HG03135 (cell line): ENCODE results near the gene PRR7.
A peak's percentile ranks its signal among the peaks of the same experiment; 100 is the strongest.

Experiments used
- ATAC-seq: cut with Tn5 transposase; IDR thresholded peaks from one replicate; pipeline ENCODE4 v1.9.1; 2021; ENCODE audit warnings: mild to moderate bottlenecking, moderate library complexity; ENCODE audit not compliant: unreplicated experiment

PRR7 gene

DNA sequence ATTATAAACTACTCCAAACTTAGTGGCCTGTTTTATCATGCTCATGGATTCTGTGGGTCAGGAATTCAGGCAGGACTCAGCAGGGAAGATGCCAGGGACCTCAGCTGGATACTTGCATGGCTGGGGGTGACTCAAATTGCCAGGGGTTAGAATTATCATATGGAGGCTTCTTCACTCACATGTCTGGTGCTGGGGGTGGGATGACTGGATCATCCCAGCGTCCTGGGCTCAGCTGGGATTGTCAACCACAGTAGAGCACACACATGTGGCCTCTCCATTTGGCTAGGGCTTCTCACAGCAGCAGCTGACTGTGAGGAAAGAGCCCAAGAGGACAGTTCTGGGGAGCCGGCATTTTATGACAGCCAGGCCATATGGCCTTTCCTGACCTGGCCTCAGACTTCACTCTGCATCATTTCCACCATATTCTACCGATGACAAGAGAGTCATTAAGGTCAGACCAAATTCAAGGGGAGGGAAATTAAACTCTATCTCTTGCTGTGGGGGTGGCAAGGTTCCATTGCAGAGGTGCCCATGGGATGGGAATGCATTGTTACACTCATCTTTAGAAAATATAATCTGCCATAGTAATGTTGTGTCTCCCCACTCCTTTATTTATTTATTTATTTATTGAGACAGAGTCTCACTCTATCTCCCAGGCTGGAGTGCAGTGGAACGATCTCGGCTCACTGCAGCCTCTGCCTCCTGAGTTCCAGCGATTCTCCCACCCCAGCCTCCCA lies 25.4 kb upstream of the PRR7 start:
- ATAC-seq = no peak

DNA sequence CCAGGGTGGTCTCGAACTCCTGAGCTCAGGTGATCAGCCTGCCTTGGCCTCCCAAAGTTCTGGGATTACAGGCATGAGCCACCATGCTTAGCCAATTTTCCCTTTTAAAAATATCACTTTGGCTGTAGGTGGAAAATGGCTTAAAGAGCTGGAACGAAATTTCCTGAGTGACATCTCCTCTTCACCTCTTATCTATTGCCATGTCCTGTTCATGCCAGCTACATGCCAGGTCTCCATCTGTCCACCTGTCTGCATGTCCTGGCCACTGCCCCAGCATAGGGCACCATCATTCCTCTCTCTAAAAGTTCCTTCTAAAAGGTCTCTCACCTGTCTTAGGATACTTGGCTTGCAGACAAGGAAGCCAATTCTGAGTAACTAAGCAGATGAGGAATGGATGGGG lies 22.9 kb upstream of the PRR7 start:
- ATAC-seq = no peak

GRCh38 chr5:177425196-177425800 lies 21.3 kb upstream of the PRR7 start:
- no peak for ATAC-seq

GRCh38 chr5:177425801-177426565 lies 20.6 kb upstream of the PRR7 start:
- peak; percentile 77 for ATAC-seq

DNA sequence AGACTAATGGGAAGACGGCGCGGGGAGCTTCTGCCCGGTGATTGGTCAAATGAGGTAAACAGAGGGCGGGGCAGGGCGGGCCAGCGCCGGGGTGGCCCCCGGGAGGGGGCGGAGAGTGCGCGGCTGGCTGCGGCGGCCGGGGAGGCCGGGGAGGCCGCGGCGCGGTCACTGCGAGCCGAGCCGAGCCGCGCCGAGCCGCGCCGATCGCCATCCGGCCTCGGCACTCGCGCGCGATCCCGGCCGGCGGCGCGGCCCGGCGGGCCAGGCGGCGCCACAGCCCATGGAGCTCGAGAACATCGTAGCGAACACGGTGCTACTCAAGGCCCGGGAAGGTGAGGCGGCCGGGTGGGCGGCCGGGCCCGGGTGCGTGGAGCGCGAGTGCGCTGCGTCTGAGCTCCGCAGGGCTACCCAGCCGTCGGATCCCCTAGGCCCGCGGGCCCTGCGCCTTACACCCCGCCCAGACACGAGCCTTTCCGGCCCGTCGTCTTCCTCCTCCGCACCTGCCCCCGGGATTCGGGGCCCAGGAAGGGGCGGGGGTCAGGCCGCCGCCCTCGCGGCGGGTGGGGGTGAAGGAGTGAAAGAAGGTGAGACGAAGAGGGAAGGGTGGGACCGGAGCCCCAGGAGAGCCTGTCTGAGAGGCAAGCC lies 19.9 kb upstream of the PRR7 start, which contains the start of gene GRK6:
TSS of gene GRK6 (plus strand) at position 111 of the 645 bp plus-strand sequence. CDS start at position 281, 170 bp downstream.
- ATAC-seq = peak; percentile 6

GRCh38 chr5:177427211-177427822 lies 19.3 kb upstream of the PRR7 start:
- ATAC-seq = no peak

GRCh38 chr5:177427919-177428573 lies 18.6 kb upstream of the PRR7 start:
- ATAC-seq = no peak

DNA sequence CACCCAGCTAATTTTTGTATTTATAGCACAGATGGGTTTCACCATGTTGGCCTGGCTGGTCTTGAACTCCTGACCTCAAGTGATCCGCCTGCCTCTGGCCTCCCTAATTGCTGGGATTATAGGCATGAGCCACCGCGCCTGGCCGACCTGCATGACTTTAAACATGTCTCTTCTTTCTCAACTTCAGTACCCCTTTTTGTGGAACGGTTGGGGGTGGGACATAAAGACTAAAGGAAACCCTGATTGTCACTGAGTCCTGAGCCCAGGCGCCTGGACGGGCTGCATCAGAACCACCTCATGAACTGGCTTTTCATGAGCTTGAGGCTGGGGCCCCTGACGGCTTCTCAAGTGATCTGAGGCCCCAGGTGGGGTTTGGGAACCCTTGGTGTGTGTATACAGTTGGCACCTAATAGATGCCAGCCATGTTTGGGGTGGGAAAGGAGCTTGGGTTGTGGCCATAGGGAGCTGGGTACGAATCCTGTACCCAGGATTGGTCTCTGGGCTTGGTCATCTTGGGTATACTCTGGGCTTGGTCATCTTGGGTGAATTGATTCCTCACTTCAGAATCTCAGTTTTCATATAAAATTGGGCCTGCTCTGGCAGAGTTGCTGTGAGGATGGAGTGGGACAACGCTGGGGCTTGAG lies 17.9 kb upstream of the PRR7 start:
- no peak for ATAC-seq

- no peak for ATAC-seq
These were observed 17.2 kb upstream of the PRR7 start for GRCh38 chr5:177429248-177430040.

DNA sequence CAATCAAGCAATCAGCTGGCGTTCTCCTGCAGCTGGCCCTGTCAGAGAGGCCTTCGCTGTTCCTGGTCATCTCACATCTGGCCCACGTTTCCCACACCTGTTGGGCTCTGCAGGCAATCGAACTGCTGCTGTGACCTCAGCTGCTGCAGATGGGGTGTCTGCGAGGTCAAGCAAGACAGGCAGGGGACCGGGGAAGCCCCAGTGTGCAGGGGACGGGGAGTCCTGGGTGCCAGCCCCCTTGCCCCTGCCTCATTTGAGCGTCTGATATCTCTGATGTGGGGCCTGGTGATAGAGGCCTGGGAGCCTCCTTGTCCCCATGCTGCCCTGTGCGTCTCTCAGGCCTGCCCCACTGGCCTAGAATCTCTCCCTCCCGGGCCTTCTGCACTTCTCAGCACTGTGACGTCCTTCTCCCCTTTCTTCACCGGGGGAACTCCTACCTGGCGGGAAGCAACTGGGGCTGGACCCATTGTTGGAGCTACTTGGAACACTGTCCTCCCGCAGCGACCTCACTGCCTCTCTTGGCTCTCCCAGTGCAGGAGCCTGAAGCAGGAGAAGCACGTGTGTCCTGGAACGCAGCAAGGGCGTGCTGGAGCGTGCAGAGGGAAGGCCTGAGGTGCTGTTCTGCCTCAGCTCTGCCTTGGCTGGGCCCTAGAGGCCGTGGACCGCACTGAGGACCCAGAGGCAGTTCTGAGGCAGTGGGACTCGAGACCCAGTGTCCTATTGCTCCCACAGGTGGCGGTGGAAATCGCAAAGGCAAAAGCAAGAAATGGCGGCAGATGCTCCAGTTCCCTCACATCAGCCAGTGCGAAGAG lies 16.3 kb upstream of the PRR7 start:
- no peak for ATAC-seq

DNA sequence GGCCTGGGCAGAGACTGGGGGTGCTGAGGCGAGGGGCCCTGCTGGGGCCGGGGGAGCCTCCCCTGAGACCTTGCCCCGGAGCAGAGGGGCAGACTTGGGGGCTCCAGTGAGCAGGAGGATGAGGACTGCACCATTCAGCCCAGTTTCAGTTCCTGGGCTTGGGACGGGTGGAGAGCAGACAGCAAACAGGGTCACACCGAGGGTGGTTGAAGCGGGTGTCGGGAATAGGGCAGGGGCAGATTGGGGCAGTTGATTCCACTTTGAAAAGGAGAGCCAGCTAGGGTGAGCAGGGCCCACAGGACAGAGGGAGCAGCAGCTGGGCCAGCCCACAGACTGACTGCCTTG lies 15.7 kb upstream of the PRR7 start:
- ATAC-seq = peak; percentile 0

- peak; percentile 44 for ATAC-seq
These were observed 15.1 kb upstream of the PRR7 start for GRCh38 chr5:177431317-177432142.

GRCh38 chr5:177432143-177432838 lies 14.3 kb upstream of the PRR7 start:
- no peak for ATAC-seq

- ATAC-seq = no peak
These were observed 13.6 kb upstream of the PRR7 start for GRCh38 chr5:177432839-177433657.

DNA sequence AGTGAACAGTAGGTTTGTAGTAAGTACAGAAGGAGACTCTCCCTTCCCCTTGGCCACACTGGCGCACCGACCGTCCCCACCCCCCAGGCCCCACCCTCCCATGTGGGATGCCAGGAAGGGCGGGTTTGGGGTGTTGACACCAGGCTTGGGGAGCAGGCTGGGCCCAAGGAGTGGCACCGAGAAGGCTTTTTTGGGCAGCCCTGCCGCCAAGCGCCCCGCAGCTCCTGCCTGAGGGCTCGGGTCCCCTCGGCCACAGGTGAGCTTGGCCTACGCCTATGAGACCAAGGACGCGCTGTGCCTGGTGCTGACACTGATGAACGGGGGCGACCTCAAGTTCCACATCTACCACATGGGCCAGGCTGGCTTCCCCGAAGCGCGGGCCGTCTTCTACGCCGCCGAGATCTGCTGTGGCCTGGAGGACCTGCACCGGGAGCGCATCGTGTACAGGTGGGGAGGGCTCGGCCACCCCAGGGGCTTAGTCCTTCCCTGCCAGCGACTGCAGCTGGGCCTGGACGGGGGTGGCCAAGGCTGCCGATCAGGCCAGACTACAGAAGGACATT lies 12.9 kb upstream of the PRR7 start:
- no peak for ATAC-seq

DNA sequence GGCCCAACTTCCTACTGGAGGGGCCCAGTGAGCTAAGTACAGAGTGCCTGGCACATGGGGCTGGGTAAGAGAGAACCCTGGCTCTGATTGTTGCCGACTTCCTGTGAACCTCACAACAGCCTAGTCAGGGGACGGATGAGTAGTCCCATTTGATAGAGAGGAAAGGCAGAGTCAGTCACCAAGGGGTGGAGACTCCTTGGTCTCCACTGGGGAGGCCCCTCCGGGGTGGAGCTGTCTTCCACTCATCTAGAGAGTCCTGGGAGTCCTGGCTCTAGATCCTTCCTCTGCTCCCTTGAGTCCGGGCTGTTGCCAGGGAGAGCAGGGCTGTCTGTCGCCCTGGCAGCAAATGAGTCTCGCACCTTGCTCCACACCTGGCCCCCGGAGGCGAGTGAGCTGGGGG lies 12.2 kb upstream of the PRR7 start:
- ATAC-seq = no peak
